ENCODE measurements around the gene RGS19.

RGS19 gene

DNA sequence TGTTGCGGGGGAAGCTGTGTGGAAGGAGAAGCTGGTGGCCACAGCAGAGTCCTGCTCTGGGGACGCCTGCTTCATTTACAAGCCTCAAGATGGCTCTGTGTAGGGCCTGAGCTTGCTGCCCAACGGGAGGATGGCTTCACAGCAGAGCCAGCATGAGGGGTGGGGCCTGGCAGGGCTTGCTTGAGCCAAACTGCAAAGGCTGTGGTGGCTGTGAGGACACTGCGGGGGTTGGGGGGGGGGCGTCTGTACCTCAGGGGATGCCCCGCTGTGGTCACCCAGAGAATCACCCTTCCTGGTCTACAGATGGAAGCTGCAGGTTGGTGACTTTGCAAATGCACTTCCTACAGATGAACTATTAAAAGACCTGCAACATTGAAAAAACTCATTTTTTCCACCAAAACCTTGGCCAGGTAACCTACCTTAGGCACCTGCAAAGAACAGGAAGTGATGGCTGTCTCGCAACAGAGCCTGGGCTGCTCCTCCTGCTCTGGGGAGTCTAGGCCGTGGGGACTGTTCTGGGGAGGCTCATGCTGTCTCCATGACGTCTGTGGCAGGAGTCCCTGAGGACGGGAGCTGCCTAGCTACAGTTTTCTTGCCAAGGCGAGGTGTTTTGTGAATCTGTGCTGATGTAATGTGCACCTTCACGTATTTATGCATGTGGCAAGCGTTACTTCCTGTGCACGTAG lies 20.7 kb upstream of the RGS19 start:
- no peak overlapping the region for H3K9ac ChIP-seq (ENCODE audit: low read depth, low read length)
- H3K4me3 ChIP-seq (ENCODE audit: low read length) = no peak overlapping the region
- H3K9me3 ChIP-seq (replicated peaks; ENCODE audit: low read length) = no peaks in the 10 kb centered on the region
- no peaks in the 10 kb centered on the region for H3K4me1 ChIP-seq (ENCODE audit: control insufficient read depth, insufficient read depth, low read length)
- no peaks in the 10 kb centered on the region for H3K36me3 ChIP-seq (ENCODE audit: insufficient read depth, low read length)
- peaks cover 48% of the 10 kb centered on the region for H3K27me3 ChIP-seq (ENCODE audit: control insufficient read depth, insufficient read depth, low read length)
- no peak overlapping the region for H3K4me2 ChIP-seq (ENCODE audit: low read length)

DNA sequence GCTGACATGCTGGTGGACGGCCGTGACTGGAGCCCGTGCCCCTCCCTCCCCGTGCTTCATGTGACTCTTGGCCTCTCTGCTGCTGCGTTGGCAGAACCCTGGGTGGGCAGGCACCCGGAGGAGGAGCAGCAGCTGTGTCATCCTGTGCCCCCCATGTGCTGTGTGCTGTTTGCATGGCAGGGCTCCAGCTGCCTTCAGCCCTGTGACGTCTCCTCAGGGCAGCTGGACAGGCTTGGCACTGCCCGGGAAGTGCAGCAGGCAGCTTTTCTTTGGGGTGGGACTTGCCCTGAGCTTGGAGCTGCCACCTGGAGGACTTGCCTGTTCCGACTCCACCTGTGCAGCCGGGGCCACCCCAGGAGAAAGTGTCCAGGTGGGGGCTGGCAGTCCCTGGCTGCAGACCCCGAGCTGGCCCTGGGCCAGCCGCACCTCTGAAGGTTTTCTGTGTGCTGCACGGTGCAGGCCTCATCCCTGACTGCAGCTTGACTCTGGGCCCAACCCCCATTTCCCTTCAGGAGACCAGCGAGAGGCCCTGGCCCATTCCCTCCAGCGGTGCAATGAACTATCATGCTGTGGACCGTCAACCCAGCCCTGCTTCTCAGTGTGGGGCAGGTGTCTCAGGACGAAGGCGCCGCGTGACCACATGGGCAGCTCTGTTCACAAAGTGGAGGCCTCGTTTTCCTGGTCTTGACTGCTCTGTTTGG lies 19.9 kb upstream of the RGS19 start:
- no peak overlapping the region for H3K4me3 ChIP-seq (ENCODE audit: low read length)
- H3K4me1 ChIP-seq (ENCODE audit: control insufficient read depth, insufficient read depth, low read length) = no peaks in the 10 kb centered on the region
- peaks cover 47% of the 10 kb centered on the region for H3K27me3 ChIP-seq (ENCODE audit: control insufficient read depth, insufficient read depth, low read length)
- H3K9ac ChIP-seq (ENCODE audit: low read depth, low read length) = no peak overlapping the region
- no peak overlapping the region for H3K4me2 ChIP-seq (ENCODE audit: low read length)
- no peaks in the 10 kb centered on the region for H3K9me3 ChIP-seq (replicated peaks; ENCODE audit: low read length)
- no peaks in the 10 kb centered on the region for H3K36me3 ChIP-seq (ENCODE audit: insufficient read depth, low read length)

DNA sequence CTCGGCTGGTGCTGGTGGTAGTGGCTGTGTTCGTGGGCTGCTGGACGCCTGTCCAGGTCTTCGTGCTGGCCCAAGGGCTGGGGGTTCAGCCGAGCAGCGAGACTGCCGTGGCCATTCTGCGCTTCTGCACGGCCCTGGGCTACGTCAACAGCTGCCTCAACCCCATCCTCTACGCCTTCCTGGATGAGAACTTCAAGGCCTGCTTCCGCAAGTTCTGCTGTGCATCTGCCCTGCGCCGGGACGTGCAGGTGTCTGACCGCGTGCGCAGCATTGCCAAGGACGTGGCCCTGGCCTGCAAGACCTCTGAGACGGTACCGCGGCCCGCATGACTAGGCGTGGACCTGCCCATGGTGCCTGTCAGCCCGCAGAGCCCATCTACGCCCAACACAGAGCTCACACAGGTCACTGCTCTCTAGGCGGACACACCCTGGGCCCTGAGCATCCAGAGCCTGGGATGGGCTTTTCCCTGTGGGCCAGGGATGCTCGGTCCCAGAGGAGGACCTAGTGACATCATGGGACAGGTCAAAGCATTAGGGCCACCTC lies 19.2 kb upstream of the RGS19 start:
- no peak overlapping the region for H3K9ac ChIP-seq (ENCODE audit: low read depth, low read length)

DNA sequence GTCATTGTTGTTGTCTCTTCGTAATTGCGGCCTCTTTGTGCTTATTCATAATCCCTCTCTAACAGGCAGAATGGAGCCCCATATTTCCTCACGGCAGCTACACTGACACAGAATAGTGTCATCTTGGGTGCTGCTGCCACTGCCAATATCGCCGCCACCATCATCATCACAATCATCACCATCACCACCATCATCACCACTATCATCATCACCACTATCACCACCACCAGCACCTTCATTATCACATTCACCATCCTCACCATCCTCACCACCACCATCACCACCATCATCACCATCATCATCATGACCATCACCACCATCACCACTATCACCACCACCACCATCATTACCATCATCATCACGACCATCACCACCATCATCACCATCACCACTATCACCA lies 17.2 kb upstream of the RGS19 start:
- no peaks in the 10 kb centered on the region for H3K9me3 ChIP-seq (replicated peaks; ENCODE audit: low read length)
- H3K36me3 ChIP-seq (ENCODE audit: insufficient read depth, low read length) = no peaks in the 10 kb centered on the region
- H3K27me3 ChIP-seq (ENCODE audit: control insufficient read depth, insufficient read depth, low read length) = peaks cover 36% of the 10 kb centered on the region
- no peak overlapping the region for H3K9ac ChIP-seq (ENCODE audit: low read depth, low read length)
- no peak overlapping the region for H3K4me3 ChIP-seq (ENCODE audit: low read length)
- H3K4me2 ChIP-seq (ENCODE audit: low read length) = no peak overlapping the region
- H3K4me1 ChIP-seq (ENCODE audit: control insufficient read depth, insufficient read depth, low read length) = no peaks in the 10 kb centered on the region

More for the DNA sequence above, 19.2 kb upstream of the RGS19 start:
- no peaks in the 10 kb centered on the region for H3K4me1 ChIP-seq (ENCODE audit: control insufficient read depth, insufficient read depth, low read length)
- H3K4me2 ChIP-seq (ENCODE audit: low read length) = no peak overlapping the region
- no peaks in the 10 kb centered on the region for H3K36me3 ChIP-seq (ENCODE audit: insufficient read depth, low read length)
- peaks cover 40% of the 10 kb centered on the region for H3K27me3 ChIP-seq (ENCODE audit: control insufficient read depth, insufficient read depth, low read length)
- no peaks in the 10 kb centered on the region for H3K9me3 ChIP-seq (replicated peaks; ENCODE audit: low read length)
- no peak overlapping the region for H3K4me3 ChIP-seq (ENCODE audit: low read length)

DNA sequence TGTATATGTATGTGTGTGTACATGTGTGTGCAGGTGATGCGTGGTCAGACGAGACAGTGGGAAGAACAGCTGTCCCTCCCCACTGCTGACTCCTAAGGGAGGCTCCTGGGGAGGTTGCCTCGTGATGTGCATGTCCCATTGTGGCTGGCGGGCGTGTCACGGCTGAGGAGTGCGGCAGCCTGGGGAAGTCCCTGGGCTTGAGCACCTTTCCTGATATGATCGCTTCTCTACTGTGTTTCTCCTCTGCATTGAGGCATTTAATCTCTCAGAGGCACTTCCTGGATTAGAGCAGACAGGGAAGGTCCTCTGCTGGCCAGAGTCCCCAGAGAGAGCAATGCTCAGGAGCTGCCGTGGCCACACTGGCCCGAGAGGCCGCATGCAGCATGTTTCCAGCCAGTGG lies 16.6 kb upstream of the RGS19 start:
- H3K4me3 ChIP-seq (ENCODE audit: low read length) = no peak overlapping the region
- no peak overlapping the region for H3K4me2 ChIP-seq (ENCODE audit: low read length)
- H3K36me3 ChIP-seq (ENCODE audit: insufficient read depth, low read length) = no peaks in the 10 kb centered on the region
- H3K27me3 ChIP-seq (ENCODE audit: control insufficient read depth, insufficient read depth, low read length) = peaks cover 30% of the 10 kb centered on the region
- H3K4me1 ChIP-seq (ENCODE audit: control insufficient read depth, insufficient read depth, low read length) = no peaks in the 10 kb centered on the region
- H3K9ac ChIP-seq (ENCODE audit: low read depth, low read length) = no peak overlapping the region
- H3K9me3 ChIP-seq (replicated peaks; ENCODE audit: low read length) = no peaks in the 10 kb centered on the region

DNA sequence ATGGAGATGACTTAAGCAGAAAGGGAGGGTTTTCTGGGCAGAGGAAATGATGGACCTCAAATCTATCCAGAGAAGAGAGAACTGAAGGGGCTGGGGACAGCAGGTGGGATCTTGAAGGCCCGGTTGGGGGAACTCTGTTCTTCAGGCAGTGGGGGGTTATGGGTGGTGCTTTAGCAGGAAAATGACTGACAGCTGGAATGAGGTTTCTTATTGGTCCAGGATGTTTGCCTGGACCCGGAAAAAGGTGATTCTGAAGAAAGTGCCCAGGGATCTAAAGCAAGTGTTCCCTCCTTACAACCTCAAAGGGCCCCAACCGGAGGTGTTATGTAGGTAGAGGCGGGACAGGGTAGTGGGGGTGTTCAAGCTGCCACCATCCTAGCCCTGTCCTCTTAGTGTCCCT lies 16.1 kb upstream of the RGS19 start:
- Histone ChIP-seq H3K9me3 (replicated peaks; ENCODE audit: low read length) (no peaks in the 10 kb centered on the region), H3K36me3 (ENCODE audit: insufficient read depth, low read length) (no peaks in the 10 kb centered on the region), H3K9ac (ENCODE audit: low read depth, low read length) (no peak overlapping the region), H3K4me2 (ENCODE audit: low read length) (no peak overlapping the region), H3K27me3 (ENCODE audit: control insufficient read depth, insufficient read depth, low read length) (peaks cover 26% of the 10 kb centered on the region), H3K4me3 (ENCODE audit: low read length) (no peak overlapping the region), H3K4me1 (ENCODE audit: control insufficient read depth, insufficient read depth, low read length) (no peaks in the 10 kb centered on the region)

DNA sequence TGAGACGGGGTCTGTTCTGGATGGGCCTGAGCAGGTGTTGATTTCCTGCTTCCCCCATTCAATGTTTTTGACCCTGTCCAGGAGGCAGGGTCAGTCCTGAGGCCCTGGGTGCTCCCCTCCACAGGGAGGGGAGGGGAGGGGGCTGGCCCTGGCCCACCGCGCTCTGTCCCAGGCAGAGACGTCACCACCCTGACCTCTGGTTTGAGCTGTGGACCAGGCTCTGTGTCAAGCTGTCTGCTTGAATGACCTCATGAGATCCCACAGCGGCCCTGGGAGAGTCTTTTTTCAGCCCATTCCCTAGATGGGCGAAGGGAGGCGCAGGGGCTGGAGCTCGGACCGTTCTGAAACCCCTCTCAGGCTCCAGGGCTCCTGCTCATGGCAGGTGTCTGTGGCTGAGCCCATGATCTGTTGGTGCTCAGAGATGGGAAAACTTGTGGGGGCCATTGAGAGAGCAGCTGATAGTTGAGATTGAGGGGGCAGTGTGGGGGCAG lies 13.7 kb upstream of the RGS19 start:
- peaks cover 34% of the 10 kb centered on the region for H3K27me3 ChIP-seq (ENCODE audit: control insufficient read depth, insufficient read depth, low read length)
- H3K36me3 ChIP-seq (ENCODE audit: insufficient read depth, low read length) = no peaks in the 10 kb centered on the region
- H3K4me1 ChIP-seq (ENCODE audit: control insufficient read depth, insufficient read depth, low read length) = no peaks in the 10 kb centered on the region
- no peak overlapping the region for H3K4me3 ChIP-seq (ENCODE audit: low read length)
- H3K4me2 ChIP-seq (ENCODE audit: low read length) = no peak overlapping the region
- no peak overlapping the region for H3K9ac ChIP-seq (ENCODE audit: low read depth, low read length)
- H3K9me3 ChIP-seq (replicated peaks; ENCODE audit: low read length) = no peaks in the 10 kb centered on the region

DNA sequence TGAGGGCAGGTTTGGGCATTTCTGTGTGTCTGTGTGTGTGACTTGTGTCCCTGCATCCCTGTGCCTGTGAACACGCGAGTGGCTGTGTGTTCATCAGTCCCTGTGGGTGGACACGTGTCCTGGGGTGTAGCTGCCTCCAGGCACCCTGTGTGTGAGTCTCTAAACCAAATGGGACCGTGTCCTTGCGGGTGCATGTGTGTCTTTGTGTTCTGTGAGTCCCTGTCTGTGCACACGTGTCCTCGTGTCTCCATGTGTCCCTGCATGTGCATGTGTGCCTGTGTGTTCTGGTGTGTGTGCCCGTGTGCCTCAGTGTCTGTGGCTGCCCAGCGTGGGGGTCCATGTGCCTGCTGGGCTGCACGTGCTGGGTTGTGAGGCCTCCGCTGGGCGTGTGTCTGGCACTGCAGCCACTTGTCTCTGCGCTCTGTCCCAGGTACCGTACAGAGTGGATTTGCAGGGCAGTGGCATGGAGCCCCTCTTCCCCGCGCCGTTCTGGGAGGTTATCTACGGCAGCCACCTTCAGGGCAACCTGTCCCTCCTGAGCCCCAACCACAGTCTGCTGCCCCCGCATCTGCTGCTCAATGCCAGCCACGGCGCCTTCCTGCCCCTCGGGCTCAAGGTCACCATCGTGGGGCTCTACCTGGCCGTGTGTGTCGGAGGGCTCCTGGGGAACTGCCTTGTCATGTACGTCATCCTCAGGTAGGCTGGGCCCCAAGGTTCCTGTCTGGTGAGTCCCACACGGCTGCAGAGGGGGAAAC lies 13.1 kb upstream of the RGS19 start:
- Histone ChIP-seq H3K9me3 (replicated peaks; ENCODE audit: low read length) (no peaks in the 10 kb centered on the region), H3K27me3 (ENCODE audit: control insufficient read depth, insufficient read depth, low read length) (peaks cover 34% of the 10 kb centered on the region), H3K36me3 (ENCODE audit: insufficient read depth, low read length) (no peaks in the 10 kb centered on the region), H3K4me2 (ENCODE audit: low read length) (no peak overlapping the region), H3K4me3 (ENCODE audit: low read length) (no peak overlapping the region), H3K4me1 (ENCODE audit: control insufficient read depth, insufficient read depth, low read length) (no peaks in the 10 kb centered on the region), H3K9ac (ENCODE audit: low read depth, low read length) (no peak overlapping the region)

DNA sequence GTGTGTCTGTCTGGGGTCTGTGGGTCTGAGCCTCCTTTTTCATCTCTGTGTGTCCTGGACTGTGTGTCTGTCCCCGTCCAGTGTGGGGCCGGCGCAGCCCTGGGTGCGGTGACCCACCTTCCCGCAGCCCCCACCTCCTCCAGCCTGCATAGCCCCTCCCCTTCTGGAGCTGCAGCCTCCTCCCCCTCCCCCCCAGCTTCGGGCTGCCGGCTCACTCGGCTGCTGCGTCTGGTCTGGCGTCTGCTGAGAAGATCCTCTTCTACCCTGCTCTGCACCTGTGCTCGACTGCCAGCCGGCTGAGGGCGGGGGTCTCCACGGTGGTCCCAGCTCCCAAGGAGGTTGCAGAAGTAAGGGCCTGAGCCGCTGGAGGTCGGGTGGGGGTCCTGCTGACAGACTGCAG lies 12.5 kb upstream of the RGS19 start:
- Histone ChIP-seq H3K9me3 (replicated peaks; ENCODE audit: low read length) (no peaks in the 10 kb centered on the region), H3K27me3 (ENCODE audit: control insufficient read depth, insufficient read depth, low read length) (peaks cover 35% of the 10 kb centered on the region), H3K4me3 (ENCODE audit: low read length) (no peak overlapping the region), H3K9ac (ENCODE audit: low read depth, low read length) (no peak overlapping the region), H3K4me1 (ENCODE audit: control insufficient read depth, insufficient read depth, low read length) (no peaks in the 10 kb centered on the region), H3K4me2 (ENCODE audit: low read length) (no peak overlapping the region), H3K36me3 (ENCODE audit: insufficient read depth, low read length) (no peaks in the 10 kb centered on the region)

DNA sequence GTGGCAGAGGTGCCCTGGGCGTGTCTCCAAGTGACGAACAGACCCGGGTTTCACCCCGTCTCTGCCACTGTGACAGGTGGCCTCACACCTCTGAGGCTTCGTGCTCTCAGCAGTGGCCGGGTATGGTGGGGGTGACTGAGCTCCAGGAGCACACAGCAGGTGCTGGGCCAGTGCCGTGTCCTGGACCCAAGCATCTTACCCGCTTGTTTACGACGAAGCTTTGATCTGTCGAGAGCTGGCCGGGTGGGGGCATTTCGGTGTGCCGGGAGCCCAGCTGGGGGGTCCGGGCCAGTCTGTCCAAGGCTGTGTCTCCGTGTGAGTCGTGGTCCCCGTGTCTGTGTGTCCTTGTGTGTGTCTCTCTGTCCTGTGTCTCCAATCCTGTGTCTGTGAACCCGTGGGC lies 12.0 kb upstream of the RGS19 start:
- H3K4me3 ChIP-seq (ENCODE audit: low read length) = no peak overlapping the region
- H3K9ac ChIP-seq (ENCODE audit: low read depth, low read length) = no peak overlapping the region
- H3K4me1 ChIP-seq (ENCODE audit: control insufficient read depth, insufficient read depth, low read length) = no peaks in the 10 kb centered on the region
- no peak overlapping the region for H3K4me2 ChIP-seq (ENCODE audit: low read length)
- H3K36me3 ChIP-seq (ENCODE audit: insufficient read depth, low read length) = no peaks in the 10 kb centered on the region
- peaks cover 38% of the 10 kb centered on the region for H3K27me3 ChIP-seq (ENCODE audit: control insufficient read depth, insufficient read depth, low read length)
- no peaks in the 10 kb centered on the region for H3K9me3 ChIP-seq (replicated peaks; ENCODE audit: low read length)

DNA sequence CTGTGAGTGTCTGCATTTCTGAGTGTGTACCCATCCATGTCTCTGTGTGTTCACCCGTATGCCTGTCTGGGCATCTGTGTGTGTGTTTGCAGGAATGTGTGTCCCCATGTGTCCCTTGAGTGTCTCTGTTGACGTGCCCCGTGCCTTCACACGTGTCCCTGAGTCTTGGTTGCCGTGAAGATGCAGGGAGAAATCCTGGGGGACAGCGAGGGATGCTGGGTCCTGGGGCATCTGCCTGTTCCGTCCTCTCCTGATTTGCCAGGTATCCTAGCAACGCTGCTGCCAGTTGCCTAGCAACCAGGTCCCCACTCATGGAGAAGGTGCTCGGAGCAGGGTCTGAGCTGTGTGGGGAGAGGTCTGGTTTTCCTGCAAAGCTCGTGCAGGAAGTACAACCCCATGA lies 10.8 kb upstream of the RGS19 start:
- Histone ChIP-seq H3K4me1 (ENCODE audit: control insufficient read depth, insufficient read depth, low read length) (no peaks in the 10 kb centered on the region), H3K27me3 (ENCODE audit: control insufficient read depth, insufficient read depth, low read length) (peaks cover 50% of the 10 kb centered on the region), H3K4me2 (ENCODE audit: low read length) (no peak overlapping the region), H3K4me3 (ENCODE audit: low read length) (no peak overlapping the region), H3K9me3 (replicated peaks; ENCODE audit: low read length) (no peaks in the 10 kb centered on the region), H3K36me3 (ENCODE audit: insufficient read depth, low read length) (no peaks in the 10 kb centered on the region), H3K9ac (ENCODE audit: low read depth, low read length) (no peak overlapping the region)

Measured in skeletal muscle satellite cell (primary cell).